ENCODE measurements around the gene KCNJ12.
"Not testable (repeated sequence)": the region's sequence is repeated elsewhere in the genome, so short reads cannot be mapped to it uniquely, and the experiment has no call there.

GRCh38 chr17:21346651-21347250, 29.4 kb upstream of the KCNJ12 start:
- not testable (repeated sequence) for TF ChIP-seq JUN (CRISPR knock-in tag; IDR thresholded peaks at IDR 0.05); PRRX2 (CRISPR knock-in tag; IDR thresholded peaks at IDR 0.05); ZBTB21 (CRISPR knock-in tag; IDR thresholded peaks at IDR 0.05; ENCODE audit: borderline replicate concordance); ZNF512 (CRISPR knock-in tag; IDR thresholded peaks at IDR 0.05; ENCODE audit: borderline replicate concordance); CTCF (IDR thresholded peaks at IDR 0.05)
